GM12891 (cell line): ENCODE data around the gene TPD52L1.

Experiments
- POLR2A ChIP-seq: IDR thresholded peaks from 2 replicates; pipeline ENCODE4 v1.6.1; 2011; ENCODE audit warnings: low read depth, low read length, control low read depth
- POLR2AphosphoS5 ChIP-seq: IDR thresholded peaks from 2 replicates; pipeline ENCODE4 v1.6.1; 2011; ENCODE audit warnings: low read depth, low read length, control low read depth
- POU2F2 ChIP-seq: IDR thresholded peaks from 2 replicates; pipeline ENCODE4 v1.6.1; 2011; ENCODE audit warnings: low read depth, mild to moderate bottlenecking, control low read depth, low read length, moderate library complexity
- SPI1 ChIP-seq: IDR thresholded peaks from 2 replicates; pipeline ENCODE4 v1.6.1; 2011; ENCODE audit warnings: low read depth, low read length, control low read depth
- TAF1 ChIP-seq: IDR thresholded peaks from 2 replicates; pipeline ENCODE4 v1.6.1; 2011; ENCODE audit warnings: low read depth, low read length, control low read depth

- no peak for TF ChIP-seq SPI1
- TF ChIP-seq POLR2AphosphoS5: no peak
- no peak for TF ChIP-seq POLR2A
- TF ChIP-seq POU2F2: no peak
- TF ChIP-seq TAF1: no peak
Measured at GRCh38 chr6:125228981-125229479, 75.5 kb downstream of the TPD52L1 start.
